HL-60 (cell line): ENCODE data around the gene OR8G1.

ENCODE experiments used
- GABPA ChIP-seq: IDR thresholded peaks from 2 replicates; pipeline ENCODE4 v1.6.1; 2012; ENCODE audit warnings: low read depth
- POLR2AphosphoS5 ChIP-seq: IDR thresholded peaks from 2 replicates; pipeline ENCODE4 v1.6.1; 2012; ENCODE audit warnings: low read depth
- REST ChIP-seq: IDR thresholded peaks from 2 replicates; pipeline ENCODE4 v1.6.1; 2012; ENCODE audit warnings: low read depth; ENCODE audit not compliant: insufficient replicate concordance
- TF ChIP-seq, protein P1 (sequence below): IDR thresholded peaks from one replicate; pipeline ENCODE4 v1.5.1; 2011; ENCODE audit warnings: low read length, control low read depth, inconsistent platforms; ENCODE audit not compliant: insufficient read depth

DNA sequence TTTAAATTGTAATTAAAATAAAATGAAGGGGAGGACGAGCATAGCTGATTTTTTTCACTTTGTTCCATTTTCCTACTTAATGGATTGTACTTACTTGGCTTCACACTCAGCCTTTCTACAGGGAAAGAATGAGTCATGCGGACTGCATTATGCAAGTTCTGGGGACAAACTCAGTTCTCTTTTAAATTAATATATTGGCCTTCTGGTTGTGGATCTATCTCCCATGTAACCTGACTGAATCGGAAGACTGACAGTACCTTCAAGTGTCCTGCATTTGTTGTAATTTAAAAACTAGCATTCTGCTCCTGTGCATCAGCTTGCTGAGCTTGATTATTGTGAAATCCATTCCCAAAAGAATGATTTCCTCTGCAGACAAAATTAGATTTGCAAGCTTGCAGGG, 60.7 kb downstream of the OR8G1 start:
- TF ChIP-seq, protein P1, sequence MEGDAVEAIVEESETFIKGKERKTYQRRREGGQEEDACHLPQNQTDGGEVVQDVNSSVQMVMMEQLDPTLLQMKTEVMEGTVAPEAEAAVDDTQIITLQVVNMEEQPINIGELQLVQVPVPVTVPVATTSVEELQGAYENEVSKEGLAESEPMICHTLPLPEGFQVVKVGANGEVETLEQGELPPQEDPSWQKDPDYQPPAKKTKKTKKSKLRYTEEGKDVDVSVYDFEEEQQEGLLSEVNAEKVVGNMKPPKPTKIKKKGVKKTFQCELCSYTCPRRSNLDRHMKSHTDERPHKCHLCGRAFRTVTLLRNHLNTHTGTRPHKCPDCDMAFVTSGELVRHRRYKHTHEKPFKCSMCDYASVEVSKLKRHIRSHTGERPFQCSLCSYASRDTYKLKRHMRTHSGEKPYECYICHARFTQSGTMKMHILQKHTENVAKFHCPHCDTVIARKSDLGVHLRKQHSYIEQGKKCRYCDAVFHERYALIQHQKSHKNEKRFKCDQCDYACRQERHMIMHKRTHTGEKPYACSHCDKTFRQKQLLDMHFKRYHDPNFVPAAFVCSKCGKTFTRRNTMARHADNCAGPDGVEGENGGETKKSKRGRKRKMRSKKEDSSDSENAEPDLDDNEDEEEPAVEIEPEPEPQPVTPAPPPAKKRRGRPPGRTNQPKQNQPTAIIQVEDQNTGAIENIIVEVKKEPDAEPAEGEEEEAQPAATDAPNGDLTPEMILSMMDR, result no peak
- TF ChIP-seq GABPA, result no peak
- TF ChIP-seq POLR2AphosphoS5, result no peak
- no peak for TF ChIP-seq REST
